Activated T-helper 1 cell treated with Interleukin-2 at 50 U/mL for 16 hours (primary cell): Measurements from ENCODE around the gene CFAP69.

ENCODE experiments used
- DNase-seq: peaks from one replicate; pipeline ENCODE4 v3.0.0-alpha.2; 2020; ENCODE audit warnings: low read depth

Gene CFAP69

DNA sequence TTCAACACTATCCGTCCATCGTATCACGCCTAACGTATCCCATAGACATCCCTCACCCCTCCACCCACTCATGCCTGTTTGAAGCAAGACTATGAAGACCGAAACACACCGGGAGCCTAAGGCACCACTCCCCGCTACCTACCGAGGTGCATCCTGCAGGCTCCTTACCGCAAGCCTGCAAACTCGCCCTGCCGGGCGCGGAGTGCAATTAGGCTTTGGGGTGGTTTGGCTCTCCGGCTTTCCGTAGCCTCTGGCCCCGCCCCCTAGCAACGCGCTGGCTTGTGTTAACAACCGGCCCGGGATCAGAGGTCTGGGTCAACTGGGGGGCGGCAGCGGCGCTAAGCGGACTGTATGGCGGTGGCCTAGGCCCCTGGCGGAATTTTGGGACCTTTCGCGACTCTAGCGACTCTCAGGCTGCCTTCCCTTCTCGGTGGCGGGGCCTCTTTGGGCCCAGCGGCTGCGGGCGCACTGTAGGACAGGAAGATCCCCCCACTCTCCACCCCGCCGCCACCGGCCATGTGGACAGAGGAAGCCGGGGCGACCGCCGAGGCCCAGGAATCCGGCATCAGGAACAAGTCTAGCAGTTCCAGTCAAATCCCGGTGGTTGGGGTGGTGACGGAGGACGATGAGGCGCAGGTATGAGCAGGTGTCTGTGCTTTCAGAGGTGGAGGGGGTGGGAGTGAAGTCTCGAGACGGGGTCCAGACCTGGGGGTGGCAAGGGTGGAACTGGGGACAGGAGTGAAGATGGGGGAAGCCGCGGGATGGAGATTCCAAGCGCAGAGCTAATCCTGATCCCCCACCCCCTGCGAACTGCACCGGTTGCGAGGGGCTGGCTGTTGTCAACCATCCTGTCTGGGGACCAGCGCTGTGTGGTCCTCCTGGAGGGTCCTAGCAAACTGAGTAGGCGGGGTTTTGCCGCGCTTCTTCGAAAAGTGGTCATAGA is at the start of gene CFAP69:
Gene CFAP69 (plus strand): TSS at position 266 of the 943 bp plus-strand sequence. CDS start 251 bp downstream, at position 517.
- peak; percentile 71 for DNase-seq

- DNase-seq: no peak
Observed at GRCh38 chr7:90201500-90202195, 43.3 kb upstream of the CFAP69 start.

- DNase-seq: no peak
Observed at GRCh38 chr7:90207956-90208355, 37.0 kb upstream of the CFAP69 start.

DNA sequence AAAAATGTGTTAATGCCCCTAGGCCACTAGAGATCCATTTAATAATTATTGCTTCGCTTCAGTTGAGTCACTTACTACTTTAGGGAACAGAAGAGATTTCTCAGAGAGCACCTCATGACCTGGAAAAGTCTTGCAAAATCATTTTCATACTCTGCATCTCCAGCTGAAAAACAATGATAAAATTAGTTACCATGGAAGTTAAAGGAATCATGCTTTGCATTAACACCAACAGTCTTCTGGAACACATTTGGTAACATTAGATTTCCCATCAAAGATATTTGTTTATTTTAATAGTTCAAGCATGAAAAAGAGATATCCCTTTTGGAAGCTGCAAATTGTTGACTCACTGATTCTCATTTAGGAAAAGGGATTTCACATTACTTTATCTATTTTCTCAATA is 35.2 kb upstream of the CFAP69 start:
- DNase-seq: no peak

- no peak for DNase-seq
Observed at GRCh38 chr7:90210475-90210874, 34.5 kb upstream of the CFAP69 start.

DNA sequence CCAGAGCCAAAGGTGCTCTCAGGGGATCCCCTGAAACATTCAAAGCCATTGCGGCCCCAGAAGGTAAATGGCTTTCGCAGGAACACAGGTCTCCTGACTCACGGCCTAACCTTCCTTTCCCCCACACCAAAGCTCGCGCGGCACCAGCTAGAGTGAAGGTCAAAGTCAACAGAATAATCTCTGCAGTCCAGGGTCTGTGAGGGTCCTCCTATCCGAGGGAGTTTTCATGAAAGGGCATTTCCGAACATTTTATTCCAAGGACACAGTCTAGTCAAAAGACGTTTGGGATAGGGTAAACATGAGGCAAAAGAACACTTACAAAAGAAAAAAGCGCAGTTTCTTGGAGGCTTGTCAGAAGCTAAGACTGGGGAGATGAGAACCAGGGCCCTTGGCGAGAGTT is 34.0 kb upstream of the CFAP69 start:
- no peak for DNase-seq

- DNase-seq: no peak
Observed at GRCh38 chr7:90211391-90212148, 33.4 kb upstream of the CFAP69 start, which contains the start of gene STEAP2. STEAP2 (plus strand) TSS chr7:90211740; CDS start chr7:90225083, 13,343 bp downstream.

GRCh38 chr7:90212149-90212495 is 32.9 kb upstream of the CFAP69 start:
- DNase-seq: no peak

DNA sequence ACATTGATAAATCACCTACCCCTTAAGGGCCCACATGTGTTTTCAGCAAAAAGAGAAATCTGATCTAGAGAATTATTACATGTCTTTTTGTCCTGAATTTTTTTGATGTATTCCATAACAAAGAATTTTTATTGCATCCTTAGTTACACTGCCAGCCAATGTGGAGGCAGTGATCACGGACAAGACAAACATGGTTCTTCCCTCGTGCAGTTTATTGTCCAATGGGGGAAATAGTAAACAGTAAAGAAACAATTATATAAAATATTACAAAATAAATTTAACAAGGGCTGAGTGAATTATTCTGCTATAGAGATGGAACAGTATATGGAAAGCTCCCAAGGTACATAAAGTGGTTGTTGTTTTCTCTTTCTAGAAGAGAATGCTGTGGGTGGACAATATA is 31.5 kb upstream of the CFAP69 start:
- no peak for DNase-seq

GRCh38 chr7:90216080-90216674 is 28.8 kb upstream of the CFAP69 start:
- no peak for DNase-seq

DNA sequence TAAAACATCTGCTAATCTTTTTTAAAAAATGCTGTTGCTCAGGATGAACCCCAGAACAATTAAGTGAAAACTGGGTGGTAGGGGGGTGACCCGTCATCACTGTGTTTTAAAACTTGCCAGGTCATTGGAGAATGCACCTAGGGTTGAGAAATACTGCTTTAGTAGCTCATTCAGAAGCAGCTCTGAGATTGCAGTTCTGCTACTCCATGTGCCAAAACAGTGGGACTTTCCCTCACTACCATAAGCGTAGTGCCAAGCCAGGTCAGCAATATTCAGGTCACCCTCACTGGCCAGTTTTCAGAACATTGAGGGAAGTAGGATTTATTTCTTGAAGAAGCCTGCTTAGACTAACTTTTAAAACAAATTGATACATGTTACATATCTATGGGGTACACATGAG is 28.2 kb upstream of the CFAP69 start:
- no peak for DNase-seq

GRCh38 chr7:90222390-90222789 is 22.6 kb upstream of the CFAP69 start:
- no peak for DNase-seq

DNA sequence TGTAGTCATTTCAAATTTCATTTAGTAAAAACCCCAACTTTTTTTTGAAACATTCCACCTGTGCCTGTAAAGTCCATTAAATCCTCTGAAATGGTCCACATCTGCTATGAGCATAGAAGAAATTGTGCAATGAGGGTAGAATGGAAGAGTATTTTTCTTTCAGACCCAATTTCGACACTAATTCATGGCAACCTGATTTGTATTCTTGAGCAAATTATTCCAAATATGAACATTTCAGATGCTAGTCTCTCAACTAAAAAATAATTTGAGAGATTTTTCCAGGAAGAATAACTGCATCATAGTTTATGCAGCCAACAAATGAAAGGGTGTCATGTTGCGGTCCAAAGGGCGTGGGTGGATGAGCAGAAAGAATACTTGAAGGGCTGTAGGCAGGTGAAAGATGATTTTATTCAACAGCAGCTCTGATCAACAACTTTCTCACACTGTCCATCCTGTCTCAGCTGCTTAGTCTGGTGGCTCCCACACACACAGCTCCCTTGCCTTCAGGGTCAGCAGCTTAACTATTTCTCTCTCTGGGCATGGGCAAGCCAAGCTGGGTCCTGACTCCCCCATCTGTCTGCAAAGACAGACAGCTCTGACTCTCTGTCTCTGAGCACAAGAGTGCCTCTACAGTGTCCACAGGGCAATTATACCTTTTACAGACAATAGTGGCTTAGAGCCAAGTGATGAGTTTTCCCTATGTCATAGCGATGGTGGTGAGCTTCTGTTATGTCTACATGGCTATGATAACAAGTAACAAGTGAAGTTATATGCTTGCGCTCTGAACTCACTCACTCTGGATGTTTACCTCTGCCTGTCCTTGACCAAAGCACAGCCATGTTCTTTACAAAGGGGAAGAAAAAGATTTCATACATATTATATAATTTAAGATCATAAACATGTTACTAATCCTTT is 21.9 kb upstream of the CFAP69 start:
- DNase-seq: no peak

DNA sequence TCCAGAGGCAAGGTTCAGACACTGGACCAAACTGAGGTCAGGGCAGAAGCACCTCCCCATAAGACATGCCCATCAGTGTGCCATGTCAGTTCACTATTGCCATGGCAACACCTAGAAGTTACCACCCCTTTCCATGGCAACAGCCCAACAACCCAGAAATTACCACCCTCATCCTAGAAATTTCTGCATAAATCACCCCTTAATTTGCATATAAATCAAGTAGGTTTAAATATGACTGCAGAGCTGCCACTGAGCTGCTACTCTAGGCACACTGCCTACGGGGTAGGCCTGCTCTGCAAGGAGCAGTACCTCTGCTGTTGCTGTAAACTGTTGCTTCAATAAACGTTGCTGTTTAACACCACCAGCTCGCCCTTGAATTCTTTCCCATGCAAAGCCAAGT is 20.8 kb upstream of the CFAP69 start:
- DNase-seq: no peak

DNA sequence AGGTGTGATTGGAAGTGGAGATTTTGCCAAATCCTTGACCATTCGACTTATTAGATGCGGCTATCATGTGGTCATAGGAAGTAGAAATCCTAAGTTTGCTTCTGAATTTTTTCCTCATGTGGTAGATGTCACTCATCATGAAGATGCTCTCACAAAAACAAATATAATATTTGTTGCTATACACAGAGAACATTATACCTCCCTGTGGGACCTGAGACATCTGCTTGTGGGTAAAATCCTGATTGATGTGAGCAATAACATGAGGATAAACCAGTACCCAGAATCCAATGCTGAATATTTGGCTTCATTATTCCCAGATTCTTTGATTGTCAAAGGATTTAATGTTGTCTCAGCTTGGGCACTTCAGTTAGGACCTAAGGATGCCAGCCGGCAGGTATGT is 19.8 kb upstream of the CFAP69 start:
- no peak for DNase-seq

DNA sequence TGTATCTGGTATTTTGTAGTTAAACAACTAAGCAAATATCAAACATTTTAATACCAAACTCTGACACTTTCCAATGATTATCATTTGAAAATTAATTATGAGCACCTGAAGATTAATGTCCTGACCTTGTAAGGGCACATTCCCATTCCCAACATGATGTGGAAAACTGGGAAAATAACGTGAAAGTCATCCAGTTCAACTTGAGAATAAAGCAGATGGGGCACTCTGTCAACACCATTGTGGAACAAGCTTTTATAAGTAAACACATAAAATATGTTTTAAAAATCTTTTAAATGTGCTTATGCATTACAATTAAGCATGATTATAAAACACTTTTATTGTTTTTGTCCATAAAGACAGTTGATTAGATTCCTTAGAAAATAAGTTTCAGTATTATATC is 19.4 kb upstream of the CFAP69 start:
- DNase-seq: no peak

GRCh38 chr7:90227259-90227658 is 17.7 kb upstream of the CFAP69 start:
- DNase-seq: no peak

DNA sequence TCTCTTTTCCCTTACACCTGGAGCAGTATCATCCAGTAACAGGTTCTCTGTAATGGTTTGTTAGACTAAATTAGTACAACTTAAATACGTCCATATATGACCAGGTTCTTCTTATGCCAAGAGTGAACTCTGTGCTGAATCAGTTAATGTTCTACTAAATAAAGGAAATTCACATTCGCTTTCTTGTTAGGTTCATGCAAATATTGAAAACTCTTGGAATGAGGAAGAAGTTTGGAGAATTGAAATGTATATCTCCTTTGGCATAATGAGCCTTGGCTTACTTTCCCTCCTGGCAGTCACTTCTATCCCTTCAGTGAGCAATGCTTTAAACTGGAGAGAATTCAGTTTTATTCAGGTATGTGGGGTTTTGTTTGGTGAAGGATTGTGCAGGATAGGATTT is 15.3 kb upstream of the CFAP69 start:
- no peak for DNase-seq

- DNase-seq: no peak
Observed at GRCh38 chr7:90230834-90231233, 14.1 kb upstream of the CFAP69 start.

GRCh38 chr7:90231304-90231703 is 13.7 kb upstream of the CFAP69 start:
- no peak for DNase-seq

DNA sequence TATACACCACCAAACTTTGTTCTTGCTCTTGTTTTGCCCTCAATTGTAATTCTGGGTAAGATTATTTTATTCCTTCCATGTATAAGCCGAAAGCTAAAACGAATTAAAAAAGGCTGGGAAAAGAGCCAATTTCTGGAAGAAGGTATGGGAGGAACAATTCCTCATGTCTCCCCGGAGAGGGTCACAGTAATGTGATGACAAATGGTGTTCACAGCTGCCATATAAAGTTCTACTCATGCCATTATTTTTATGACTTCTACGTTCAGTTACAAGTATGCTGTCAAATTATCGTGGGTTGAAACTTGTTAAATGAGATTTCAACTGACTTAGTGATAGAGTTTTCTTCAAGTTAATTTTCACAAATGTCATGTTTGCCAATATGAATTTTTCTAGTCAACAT is 12.5 kb upstream of the CFAP69 start:
- no peak for DNase-seq
